Activated CD4-positive, alpha-beta T cell treated with anti-CD3 and anti-CD28 coated beads, Interleukin-2, amount 50 U/mL, for 16 hours (primary cell): ENCODE measurements around the gene KRI1.
"Not testable (repeated sequence)": the region's sequence is repeated elsewhere in the genome, so short reads cannot be mapped to it uniquely, and the experiment has no call there.

Source experiments
- DNase-seq: peaks from one replicate; pipeline ENCODE4 v3.0.0-alpha.2; 2020

The KRI1 gene

DNA sequence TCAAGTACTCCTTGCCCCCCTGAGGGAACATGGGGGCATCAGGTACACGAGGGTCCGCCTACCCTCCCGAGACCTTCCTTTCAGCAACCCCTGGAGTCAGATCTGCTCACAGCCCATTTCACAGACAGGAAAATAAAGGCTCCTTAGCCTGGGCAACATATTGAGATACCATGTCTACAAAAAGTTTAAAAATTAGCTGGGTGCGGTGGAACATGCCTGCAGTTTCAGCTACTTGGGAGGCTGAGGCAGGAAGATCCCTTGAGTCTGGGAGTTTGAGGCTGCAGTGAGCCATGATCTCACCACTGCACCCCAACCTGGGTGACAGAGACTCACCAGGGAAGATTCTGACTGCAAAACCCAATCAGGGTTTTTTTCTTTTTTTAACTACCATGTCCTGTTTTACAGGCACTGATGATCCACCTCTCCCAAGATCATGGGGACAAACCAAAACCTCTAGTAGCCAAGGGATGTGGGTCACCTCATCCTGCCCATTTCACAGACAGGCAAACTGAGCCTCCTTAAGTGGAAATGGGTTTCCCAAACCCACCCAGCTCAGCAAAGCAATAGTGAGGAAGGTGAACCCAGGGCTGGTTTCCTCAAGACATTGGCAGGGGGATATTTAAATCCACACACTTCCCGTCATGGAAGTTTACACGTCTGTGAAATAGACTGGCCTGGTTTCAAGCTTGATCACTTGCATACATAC lies 9.4 kb upstream of the KRI1 start:
- DNase-seq: no peak

DNA sequence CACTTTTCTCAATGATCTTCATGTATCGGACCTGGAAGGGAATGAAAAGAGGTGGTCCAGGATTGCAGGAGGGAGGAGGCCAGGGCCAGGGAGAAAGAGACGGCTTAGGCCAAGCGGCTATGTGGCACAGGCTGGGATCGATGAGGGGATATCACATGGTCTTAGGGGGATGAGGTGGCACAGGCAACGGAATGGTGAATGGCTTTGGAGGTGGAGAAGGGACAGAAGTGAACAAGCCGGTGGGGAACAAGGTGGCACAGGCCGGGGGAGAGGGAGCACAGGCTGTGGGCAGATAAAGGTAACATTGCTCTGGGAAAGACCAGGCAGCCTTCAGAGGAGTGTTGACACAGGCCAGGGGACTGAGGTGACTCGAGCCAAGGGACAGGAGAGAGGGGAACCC lies 8.7 kb upstream of the KRI1 start:
- no peak for DNase-seq

DNA sequence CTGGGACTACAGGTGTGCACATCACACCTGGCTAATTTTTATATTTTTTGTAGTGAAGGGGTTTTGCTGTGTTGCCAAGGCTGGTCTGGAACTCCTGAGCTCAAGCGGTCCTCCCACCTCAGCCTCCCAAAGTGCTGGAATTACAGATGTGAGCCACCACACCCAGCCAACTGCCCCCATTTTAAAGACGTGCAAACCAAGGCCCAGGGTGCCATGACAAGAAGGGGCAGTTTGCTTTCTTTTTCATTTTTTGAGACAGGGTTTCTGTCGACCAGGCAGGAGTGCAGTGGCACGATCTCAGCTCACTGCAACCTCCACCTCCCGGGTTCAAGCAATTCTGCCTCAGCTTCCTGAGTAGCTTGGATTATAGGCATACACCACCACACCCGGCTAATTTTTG lies 8.0 kb upstream of the KRI1 start:
- not testable (repeated sequence) for DNase-seq

- peak; percentile 100 for DNase-seq
Observed at GRCh38 chr19:10568826-10569651, 3.2 kb upstream of the KRI1 start, which contains the start of gene CDKN2D. CDKN2D (minus strand) TSS chr19:10568979; CDS start chr19:10568653, 326 bp downstream.

DNA sequence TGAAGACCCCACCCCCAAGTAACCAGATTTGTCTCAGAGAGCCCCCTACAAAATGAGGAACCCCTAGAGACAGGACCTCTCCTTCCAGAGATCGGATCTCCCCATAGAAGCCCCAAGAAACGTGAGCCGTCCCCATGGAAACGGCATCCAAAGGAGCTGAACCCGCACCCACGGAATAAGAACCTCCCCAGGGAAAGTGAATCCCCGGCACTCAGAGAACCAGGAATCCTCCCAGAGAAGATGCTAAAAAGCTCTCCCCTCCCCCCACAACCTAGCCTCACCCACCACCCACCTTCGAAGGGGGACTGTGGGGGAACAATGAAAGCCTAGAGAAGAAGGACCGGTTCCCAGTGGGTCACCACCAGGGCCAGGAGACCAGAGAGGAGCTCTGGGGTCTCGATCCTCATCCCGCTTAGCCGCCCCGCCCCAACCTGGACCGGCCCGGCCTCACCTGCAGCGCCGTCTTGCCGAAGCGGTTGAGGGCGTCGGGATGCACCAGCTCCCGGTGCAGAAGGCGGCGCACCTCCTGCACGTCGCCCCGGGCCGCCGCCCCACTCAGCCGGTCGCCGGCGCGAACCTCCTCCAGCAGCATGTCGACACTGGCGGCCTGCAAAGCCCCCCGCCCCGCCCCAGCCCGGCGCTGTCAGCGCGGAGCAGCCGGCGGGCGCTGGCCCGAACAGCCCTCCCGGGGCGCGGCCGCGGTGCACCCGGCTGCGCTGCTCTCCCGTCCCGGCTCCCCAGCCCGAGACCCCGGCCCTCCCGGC lies 2.4 kb upstream of the KRI1 start:
- DNase-seq: peak; percentile 47

GRCh38 chr19:10567656-10568055 lies 1.8 kb upstream of the KRI1 start:
- DNase-seq: no peak

- peak; percentile 75 for DNase-seq
Observed at GRCh38 chr19:10566658-10567410, 1.0 kb upstream of the KRI1 start.

- DNase-seq: no peak
Observed at GRCh38 chr19:10566408-10566657, 523 bp upstream of the KRI1 start.

- peak; percentile 63 for DNase-seq
Observed at GRCh38 chr19:10565028-10565566, 713 bp downstream of the KRI1 start.

DNA sequence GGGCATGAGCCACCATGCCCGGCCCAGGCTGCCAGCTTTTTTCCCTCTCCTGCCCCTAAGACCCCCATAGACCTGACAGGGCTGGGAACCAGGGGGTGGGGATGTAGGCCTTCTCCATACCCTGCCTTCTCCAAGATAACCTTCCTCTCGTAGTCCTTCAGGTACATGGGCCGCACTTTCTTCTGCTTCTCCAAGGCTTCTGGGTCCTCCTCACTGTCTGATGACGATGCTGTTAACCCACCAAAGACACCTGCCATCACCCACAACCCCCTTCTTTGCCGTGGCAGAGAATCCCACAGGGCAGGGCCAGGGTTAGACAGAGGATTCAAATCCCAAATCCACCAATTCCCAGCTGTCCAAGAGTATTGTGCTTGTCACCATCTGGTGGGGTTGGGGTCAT lies 3.2 kb downstream of the KRI1 start:
- no peak for DNase-seq

- no peak for DNase-seq
Observed at GRCh38 chr19:10560154-10560553, 5.7 kb downstream of the KRI1 start.

DNA sequence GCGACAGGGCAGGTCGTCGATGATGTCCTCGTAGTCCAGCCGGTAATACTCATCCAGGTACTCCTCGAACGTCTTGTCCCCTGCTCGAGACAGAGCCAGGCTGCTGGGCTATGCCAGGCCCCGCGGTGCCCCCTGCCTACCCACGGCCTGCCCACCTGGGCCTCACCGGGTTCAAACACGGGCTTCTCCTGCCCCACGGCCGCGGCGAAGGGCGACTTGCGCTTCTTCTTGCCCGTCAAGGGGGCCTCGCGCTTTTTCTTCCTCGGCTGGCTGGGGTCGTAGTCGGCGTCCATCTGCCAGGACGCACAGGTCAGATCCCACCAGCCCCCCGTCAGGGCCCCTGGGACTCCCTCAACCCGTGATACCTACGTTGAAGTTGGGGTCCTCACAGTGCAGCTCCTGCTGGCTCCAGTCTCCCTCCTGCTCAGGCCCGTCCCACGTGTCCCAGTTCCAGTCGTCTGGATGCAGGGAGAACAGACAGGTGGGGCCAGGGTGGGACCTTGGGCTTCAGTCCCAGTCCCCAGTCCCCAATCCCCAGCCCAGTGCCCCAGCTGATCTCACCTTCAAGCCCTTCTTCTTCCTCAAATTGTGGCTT lies 8.1 kb downstream of the KRI1 start:
- DNase-seq: no peak

DNA sequence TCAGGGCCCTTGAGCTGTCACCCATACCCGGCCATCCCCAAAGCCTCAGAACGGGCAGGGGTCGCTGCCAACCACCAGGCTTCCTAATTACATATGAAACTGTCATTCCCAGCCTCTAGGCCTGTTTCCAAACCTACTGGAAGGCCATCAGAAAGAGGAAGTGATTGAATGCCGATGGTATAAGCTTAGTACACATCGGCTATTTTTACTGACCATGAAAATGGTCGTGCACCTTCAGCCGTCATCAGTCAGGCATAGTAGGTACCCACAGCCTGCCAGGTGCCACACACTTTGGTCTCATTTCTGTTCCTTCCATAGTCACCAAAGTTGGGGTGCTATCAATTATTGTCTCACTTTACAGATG lies 10.2 kb downstream of the KRI1 start:
- DNase-seq: no peak

DNA sequence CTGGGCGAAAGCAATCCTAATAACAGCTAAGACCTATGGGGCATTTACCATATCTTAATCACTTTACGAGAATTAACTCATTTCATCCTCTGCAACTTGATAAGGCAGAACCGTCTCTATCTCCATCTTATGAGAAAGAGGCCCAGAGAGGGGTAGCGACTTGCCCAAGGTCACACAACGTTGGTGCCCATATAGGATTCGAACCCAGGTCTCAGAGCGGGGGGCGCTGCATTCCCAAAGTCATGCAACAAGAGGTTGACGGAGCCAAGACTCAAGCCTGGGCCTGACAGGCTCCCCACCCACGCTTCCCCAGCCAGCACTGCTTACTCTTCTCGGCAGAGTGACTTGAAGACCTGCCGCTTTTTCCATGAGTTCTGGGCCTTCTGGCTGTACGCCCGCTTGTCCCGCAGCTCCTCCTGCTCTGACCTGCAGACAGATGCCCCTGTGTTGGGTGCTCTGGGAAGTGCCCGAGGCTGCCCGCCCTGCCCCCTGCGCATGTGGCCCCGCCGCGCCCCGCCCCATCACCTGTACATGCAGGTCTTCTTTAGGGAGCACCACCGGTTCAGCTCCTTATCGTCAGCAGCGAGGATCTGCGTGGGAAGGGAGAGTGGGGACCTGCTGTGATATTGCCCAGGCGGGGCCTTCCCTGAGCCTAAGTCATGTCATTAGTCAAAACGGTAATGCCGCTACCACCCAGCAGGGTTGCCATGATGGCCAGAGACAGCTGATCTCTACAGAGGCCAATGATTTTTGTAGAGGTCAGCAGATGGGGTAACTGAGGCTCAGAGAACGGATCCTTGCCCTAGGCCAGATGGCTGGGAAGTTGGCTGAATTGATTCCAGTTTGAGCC lies 10.8 kb downstream of the KRI1 start:
- no peak for DNase-seq

- peak; percentile 64 for DNase-seq
Observed at GRCh38 chr19:10553943-10554381, 11.8 kb downstream of the KRI1 start.

- DNase-seq: no peak
Observed at GRCh38 chr19:10553087-10553667, 12.6 kb downstream of the KRI1 start.

DNA sequence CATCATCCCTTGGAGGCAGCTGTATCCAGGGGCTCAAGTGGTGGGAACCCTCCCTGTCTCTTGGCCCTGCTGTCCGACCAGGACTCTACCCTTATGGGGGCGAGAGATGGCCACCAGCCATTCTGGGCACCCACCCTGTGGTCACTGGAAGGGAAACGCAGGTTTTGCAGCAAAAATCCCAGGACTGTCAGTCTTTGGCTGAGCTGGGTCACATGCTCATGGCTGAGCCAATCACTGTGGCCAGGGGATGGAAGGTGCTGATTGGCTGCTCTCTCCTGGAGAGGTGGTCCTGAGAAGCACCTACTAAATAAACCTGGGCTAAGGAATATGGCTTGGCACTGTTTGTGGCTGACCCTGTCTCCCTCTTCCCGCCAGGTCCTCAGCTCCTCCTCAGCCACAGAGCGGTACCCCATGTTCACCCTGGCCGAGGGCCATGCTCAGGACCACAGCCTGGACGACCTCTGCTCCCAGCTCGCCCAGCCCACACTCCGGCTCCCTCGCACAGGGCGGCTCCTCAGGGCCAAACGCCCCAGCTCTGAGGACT lies 13.2 kb downstream of the KRI1 start:
- DNase-seq: no peak

- DNase-seq: peak; percentile 57
Observed at GRCh38 chr19:10551698-10552301, 14.0 kb downstream of the KRI1 start.

DNA sequence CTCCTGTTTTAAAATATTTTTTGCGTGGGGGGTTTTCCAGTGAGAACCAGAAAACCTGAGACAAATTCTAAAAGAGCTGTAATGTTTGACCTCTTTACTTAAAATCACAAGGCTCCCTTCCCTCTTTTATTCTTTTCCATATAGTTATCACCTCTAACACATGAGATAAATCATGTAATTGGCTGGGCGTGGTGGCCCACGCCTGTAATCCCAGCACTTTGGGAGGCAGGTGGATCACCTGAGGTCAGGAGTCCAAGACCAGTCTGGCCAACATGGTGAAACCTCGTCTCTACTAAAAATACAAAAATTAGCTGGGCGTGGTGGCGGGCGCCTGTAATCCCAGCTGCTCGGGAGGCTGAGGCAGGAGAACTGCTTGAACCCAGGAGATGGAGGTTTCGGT lies 14.8 kb downstream of the KRI1 start:
- not testable (repeated sequence) for DNase-seq

DNA sequence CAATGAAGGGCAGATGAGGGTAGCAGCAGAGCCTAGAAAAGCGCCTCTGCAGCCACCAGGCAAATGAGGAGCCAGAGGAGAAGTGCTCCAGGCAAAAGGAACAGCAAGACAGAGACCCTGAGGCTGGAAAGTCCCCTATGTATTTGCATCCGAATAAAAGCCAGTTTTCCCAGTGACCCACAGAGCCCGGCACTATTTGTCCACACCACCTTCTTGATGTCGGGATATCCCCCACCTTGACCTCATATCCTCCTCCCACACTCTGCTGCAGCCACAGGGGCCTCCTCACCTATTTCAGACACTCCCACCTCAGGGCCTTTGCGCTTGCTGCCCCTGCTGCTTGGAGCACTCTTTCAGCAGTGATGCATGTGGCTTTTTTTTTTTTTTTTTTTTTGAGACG lies 15.5 kb downstream of the KRI1 start:
- DNase-seq: no peak
